Tibial nerve (tissue), 4 donors: ENCODE results near the gene CFD. TPM values are rescaled to one million over a fixed set of nuclear protein-coding genes. Genes with fewer than 3 reads are reported as not detected.
"Not testable (repeated sequence)": the region's sequence is repeated elsewhere in the genome, so short reads cannot be mapped to it uniquely, and the experiment has no call there.

Source experiments
- DNase-seq, 2 donors: peaks; one replicate each; pipeline ENCODE4 v3.0.0-alpha.2; 2019; ENCODE audit warnings: low spot score in 2 of 2
- H3K27ac ChIP-seq, 4 donors: fragments of 200-600 bp; sonication (generic) in 3 of 4; one replicate each; pipeline ENCODE4 v1.5.1; 2017 to 2019; ENCODE audit warnings: mild to moderate bottlenecking in 1 of 4
- H3K27me3 ChIP-seq, 2 donors: fragments of 200-600 bp; sonication (generic) in 1 of 2; one replicate each; pipeline versions ENCODE4 v1.5.1 to v1.6.0; 2017 to 2019
- H3K36me3 ChIP-seq, 3 donors: fragments of 200-600 bp; sonication (generic); one replicate each; pipeline ENCODE4 v1.5.1; 2018 to 2019
- H3K4me1 ChIP-seq, 4 donors: fragments of 200-600 bp; sonication (generic) in 3 of 4; one replicate each; pipeline ENCODE4 v1.5.1; 2017 to 2019
- H3K4me3 ChIP-seq, 4 donors: fragments of 200-600 bp; sonication (generic) in 3 of 4; one replicate each; pipeline ENCODE4 v1.5.1; 2017 to 2019; ENCODE audit warnings: mild to moderate bottlenecking in 1 of 4, moderate library complexity in 1 of 4
- H3K9me3 ChIP-seq, 4 donors: fragments of 200-600 bp; sonication (generic) in 3 of 4; one replicate each; pipeline ENCODE4 v1.5.1; 2017 to 2019
- EP300 ChIP-seq, 2 donors: sonication (generic); formaldehyde crosslinking; IDR thresholded peaks; one replicate each; pipeline ENCODE4 v1.6.1; 2017; ENCODE audit warnings: antibody characterized with exemption in 2 of 2, mild to moderate bottlenecking in 1 of 2
- POLR2A ChIP-seq, 2 donors: fragments of 450-650 bp; IDR thresholded peaks; one replicate each; pipeline ENCODE4 v1.6.1; 2017; ENCODE audit warnings: antibody characterized with exemption in 2 of 2, mild to moderate bottlenecking in 2 of 2, moderate library complexity in 2 of 2
- WGBS, 2 donors: methylation state at CpG; one replicate each; pipeline ENCODE4 v1.1.5; 2018; 5-methylcytosine and 5-hydroxymethylcytosine counted together
- total RNA-seq, 4 donors: library from RNA; depleted of rRNA; stranded (reverse); fragments of >200 nt; gene quantifications; one replicate each; pipeline ENCODE4 v1.1.0, GENCODE V29; 2016
- TF ChIP-seq, protein P1 (sequence below), 5 experiments: fragments of 200-600 bp in 3 of 5; fragments of 450-650 bp in 2 of 5; sonication (generic) in 3 of 5; IDR thresholded peaks; one replicate each; pipeline ENCODE4 v1.5.1; 2016 to 2019; ENCODE audit warnings: antibody characterized with exemption in 5 of 5, mild to moderate bottlenecking in 3 of 5, moderate library complexity in 2 of 5

The CFD gene
- total RNA-seq, 4 donors from 2014 or later: 1,040 to 7,538 (median 2,843) TPM

- WGBS, 2 donors: 39 to 62% methylated on average over 11 of the region's 11 CpGs
- TF ChIP-seq, protein P1, sequence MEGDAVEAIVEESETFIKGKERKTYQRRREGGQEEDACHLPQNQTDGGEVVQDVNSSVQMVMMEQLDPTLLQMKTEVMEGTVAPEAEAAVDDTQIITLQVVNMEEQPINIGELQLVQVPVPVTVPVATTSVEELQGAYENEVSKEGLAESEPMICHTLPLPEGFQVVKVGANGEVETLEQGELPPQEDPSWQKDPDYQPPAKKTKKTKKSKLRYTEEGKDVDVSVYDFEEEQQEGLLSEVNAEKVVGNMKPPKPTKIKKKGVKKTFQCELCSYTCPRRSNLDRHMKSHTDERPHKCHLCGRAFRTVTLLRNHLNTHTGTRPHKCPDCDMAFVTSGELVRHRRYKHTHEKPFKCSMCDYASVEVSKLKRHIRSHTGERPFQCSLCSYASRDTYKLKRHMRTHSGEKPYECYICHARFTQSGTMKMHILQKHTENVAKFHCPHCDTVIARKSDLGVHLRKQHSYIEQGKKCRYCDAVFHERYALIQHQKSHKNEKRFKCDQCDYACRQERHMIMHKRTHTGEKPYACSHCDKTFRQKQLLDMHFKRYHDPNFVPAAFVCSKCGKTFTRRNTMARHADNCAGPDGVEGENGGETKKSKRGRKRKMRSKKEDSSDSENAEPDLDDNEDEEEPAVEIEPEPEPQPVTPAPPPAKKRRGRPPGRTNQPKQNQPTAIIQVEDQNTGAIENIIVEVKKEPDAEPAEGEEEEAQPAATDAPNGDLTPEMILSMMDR (IDR thresholded peaks at IDR 0.05): no peak
- TF ChIP-seq POLR2A (IDR thresholded peaks at IDR 0.05) (no peak), EP300 (IDR thresholded peaks at IDR 0.05) (no peak)
- no peak overlapping the region for H3K4me3 ChIP-seq
- no peak for DNase-seq
- no peak overlapping the region for H3K27ac ChIP-seq
- no peaks in the 10 kb centered on the region for H3K9me3 ChIP-seq
- H3K4me1 ChIP-seq: peaks cover 0 to 27% (median 9%) of the 10 kb centered on the region in 4 donors
- H3K36me3 ChIP-seq: no peaks in the 10 kb centered on the region
- peaks cover 4 to 79% of the 10 kb centered on the region in 2 donors for H3K27me3 ChIP-seq
Observed at GRCh38 chr19:844546-844971, 14.9 kb upstream of the CFD start.

DNA sequence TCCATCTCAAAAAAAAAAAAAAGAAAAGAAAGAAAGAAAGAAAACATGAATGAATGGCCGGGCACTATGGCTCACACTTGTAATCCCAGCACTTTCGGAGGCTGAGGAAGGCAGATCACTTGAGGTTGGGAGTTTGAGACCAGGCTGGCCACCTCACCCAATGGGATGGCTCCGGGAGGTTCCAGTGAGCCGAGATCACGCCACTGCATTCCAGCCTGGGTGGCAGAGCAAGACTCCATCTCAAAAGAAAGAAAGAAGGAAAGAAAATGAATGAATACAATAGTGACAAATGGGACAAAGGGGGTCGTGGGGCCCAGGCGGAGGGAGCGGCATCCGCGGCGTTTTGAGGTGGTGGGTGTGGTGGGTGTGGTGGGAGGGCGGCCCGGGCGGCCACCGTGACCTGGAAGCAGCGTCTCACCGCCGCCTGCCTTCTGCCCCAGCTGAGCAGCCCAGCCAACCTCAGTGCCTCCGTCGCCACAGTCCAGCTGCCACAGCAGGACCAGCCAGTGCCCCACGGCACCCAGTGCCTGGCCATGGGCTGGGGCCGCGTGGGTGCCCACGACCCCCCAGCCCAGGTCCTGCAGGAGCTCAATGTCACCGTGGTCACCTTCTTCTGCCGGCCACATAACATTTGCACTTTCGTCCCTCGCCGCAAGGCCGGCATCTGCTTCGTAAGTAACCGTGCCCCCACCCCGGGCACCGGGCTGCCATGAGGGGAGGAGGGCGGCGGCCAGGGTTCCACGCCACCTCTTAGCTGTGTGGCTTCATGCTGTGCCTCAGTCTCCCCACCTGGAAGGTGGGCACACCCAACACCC, 13.6 kb upstream of the CFD start:
- Histone ChIP-seq H3K4me3 (no peak overlapping the region), H3K4me1 (peaks cover 0 to 38% (median 10%) of the 10 kb centered on the region in 4 donors), H3K9me3 (no peaks in the 10 kb centered on the region), H3K27ac (no peak overlapping the region), H3K27me3 (peaks cover 4 to 70% of the 10 kb centered on the region in 2 donors), H3K36me3 (no peaks in the 10 kb centered on the region)
- no peak for TF ChIP-seq POLR2A (IDR thresholded peaks at IDR 0.05)
- TF ChIP-seq EP300 (IDR thresholded peaks at IDR 0.05): no peak
- TF ChIP-seq, protein P1 (IDR thresholded peaks at IDR 0.05): no peak
- 63 to 69% methylated on average over 30 to 37 of the region's 37 CpGs for WGBS, 2 donors
- no peak for DNase-seq

- peak overlapping the region in 3 of 4 donors; percentile 2 to 50 (median 12) for H3K27ac ChIP-seq
- peaks cover 4 to 79% of the 10 kb centered on the region in 2 donors for H3K27me3 ChIP-seq
- H3K9me3 ChIP-seq: no peaks in the 10 kb centered on the region
- no peak overlapping the region for H3K4me3 ChIP-seq
- peaks cover 0 to 53% (median 8%) of the 10 kb centered on the region in 4 donors for H3K4me1 ChIP-seq
- no peak for TF ChIP-seq POLR2A (IDR thresholded peaks at IDR 0.05)
- TF ChIP-seq, protein P1 (IDR thresholded peaks at IDR 0.05): no peak
- no peak for TF ChIP-seq EP300 (IDR thresholded peaks at IDR 0.05)
- WGBS, 2 donors: 39 to 46% methylated on average over 12 of the region's 12 CpGs
- no peaks in the 10 kb centered on the region for H3K36me3 ChIP-seq
- DNase-seq: no peak
Observed at GRCh38 chr19:848386-848921, 11.0 kb upstream of the CFD start.

GRCh38 chr19:849195-849594, 10.3 kb upstream of the CFD start:
- H3K9me3 ChIP-seq, H3K4me3 ChIP-seq, H3K27ac ChIP-seq, H3K36me3 ChIP-seq, DNase-seq: not testable (repeated sequence)
- peaks cover 0 to 47% (median 3%) of the 10 kb centered on the region in 4 donors for H3K4me1 ChIP-seq
- peaks cover 0 to 78% of the 10 kb centered on the region in 2 donors for H3K27me3 ChIP-seq
- 76 to 77% methylated on average over 8 of the region's 8 CpGs for WGBS, 2 donors

GRCh38 chr19:850221-850978, 9.1 kb upstream of the CFD start:
- TF ChIP-seq POLR2A (IDR thresholded peaks at IDR 0.05) (no peak), EP300 (IDR thresholded peaks at IDR 0.05) (peak in 1 of 2 donors; percentile 93)
- TF ChIP-seq, protein P1 (IDR thresholded peaks at IDR 0.05): no peak
- Histone ChIP-seq H3K27ac (peak overlapping the region; percentile 44 to 88 (median 66)), H3K4me1 (peaks cover 0 to 47% (median 3%) of the 10 kb centered on the region in 4 donors), H3K36me3 (no peaks in the 10 kb centered on the region), H3K27me3 (peaks cover 0 to 77% of the 10 kb centered on the region in 2 donors), H3K9me3 (no peaks in the 10 kb centered on the region), H3K4me3 (peak overlapping the region in 1 of 4 donors; percentile 33)
- DNase-seq: peak; percentile 83 to 94
- WGBS, 2 donors: 28 to 54% methylated on average over 9 to 16 of the region's 28 CpGs
